ENCODE measurements around the gene DBET.

GRCh38 chr4:190019023-190019858, 45.1 kb upstream of the DBET start:
- TF ChIP-seq CTCF (IDR thresholded peaks at IDR 0.05) (no peak), POLR2A (IDR thresholded peaks at IDR 0.05) (no peak), POLR2AphosphoS5 (IDR thresholded peaks at IDR 0.05) (no peak)

Data from transverse colon (tissue), 4 donors.